GM11168 (cell line): ENCODE measurements around the gene SH3GL1.

ENCODE experiments used
- in situ Hi-C: fragments of 300-500 bp; cut with MboI; formaldehyde crosslinking; loops from one replicate; pipeline ENCODE4 v1.12.0; 2022; ENCODE audit warnings: low sequenced_read_pairs; ENCODE audit not compliant: unreplicated experiment

The SH3GL1 gene

DNA sequence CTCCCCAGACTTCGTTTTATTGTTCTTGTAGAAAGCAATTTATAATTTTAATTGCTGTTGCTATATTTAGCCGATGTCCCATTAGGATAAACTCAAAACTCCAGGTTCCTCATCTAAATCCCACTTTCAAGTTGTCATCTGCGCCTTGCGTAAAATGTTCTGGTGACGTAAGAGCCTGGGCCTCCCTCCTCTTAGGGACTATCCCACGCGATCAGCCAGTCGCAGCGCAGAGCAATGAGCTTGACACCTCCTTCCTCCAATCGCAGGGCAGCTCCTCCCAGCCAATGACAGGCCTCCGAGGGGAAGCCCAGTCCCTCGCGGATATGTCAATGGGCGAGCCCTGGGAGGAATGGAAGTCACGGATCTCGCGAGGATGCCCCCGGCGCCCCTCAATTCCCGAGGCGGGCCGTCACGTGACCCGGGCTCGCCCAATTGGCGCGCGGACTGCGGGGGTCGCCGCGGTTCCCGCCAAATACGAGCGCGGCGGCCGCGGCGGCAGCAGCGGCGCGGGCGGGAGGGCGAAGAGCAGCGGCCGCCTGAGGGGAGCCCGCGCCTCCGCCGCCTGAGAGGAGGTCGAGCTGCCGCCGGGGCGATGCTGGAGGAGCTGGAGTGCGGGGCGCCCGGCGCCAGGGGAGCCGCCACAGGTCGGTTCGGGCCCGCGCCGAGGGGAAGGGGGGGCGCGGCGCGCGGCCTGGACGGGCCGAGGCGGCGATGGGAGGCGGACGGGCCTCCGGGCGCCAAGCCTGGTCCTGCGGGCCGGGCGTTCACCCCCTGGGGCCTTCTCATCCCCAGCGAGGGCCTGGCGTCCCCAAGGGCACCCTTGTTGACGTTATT lies 2.0 kb upstream of the SH3GL1 start, which contains the start of gene CHAF1A:
TSS of gene CHAF1A (plus strand) at position 470 of the 834 bp plus-strand sequence. CDS start at position 593, 123 bp downstream.
- in situ Hi-C loops = no loop called here

DNA sequence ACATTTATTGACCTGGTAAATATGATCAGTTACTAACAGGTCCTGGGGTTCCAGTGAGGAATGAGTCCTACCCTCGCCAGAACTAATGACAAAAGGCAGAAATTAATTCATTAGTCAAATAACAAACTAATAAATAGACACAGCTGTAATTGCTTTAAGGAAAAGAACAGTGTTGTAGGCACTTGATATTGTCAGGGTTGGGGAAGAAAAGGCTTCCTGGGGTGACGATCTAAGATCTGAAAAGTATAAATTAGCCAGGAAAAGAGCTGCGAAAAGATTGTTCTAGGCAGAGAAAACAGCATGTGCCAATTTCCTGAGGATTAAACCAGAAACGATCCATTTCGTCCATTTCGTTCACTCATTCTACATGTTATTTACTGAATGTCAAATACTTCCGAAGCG lies 1.4 kb upstream of the SH3GL1 start:
- in situ Hi-C loops = no loop called here

GRCh38 chr19:4399812-4400134 lies 574 bp downstream of the SH3GL1 start:
- in situ Hi-C loops = no loop called here

DNA sequence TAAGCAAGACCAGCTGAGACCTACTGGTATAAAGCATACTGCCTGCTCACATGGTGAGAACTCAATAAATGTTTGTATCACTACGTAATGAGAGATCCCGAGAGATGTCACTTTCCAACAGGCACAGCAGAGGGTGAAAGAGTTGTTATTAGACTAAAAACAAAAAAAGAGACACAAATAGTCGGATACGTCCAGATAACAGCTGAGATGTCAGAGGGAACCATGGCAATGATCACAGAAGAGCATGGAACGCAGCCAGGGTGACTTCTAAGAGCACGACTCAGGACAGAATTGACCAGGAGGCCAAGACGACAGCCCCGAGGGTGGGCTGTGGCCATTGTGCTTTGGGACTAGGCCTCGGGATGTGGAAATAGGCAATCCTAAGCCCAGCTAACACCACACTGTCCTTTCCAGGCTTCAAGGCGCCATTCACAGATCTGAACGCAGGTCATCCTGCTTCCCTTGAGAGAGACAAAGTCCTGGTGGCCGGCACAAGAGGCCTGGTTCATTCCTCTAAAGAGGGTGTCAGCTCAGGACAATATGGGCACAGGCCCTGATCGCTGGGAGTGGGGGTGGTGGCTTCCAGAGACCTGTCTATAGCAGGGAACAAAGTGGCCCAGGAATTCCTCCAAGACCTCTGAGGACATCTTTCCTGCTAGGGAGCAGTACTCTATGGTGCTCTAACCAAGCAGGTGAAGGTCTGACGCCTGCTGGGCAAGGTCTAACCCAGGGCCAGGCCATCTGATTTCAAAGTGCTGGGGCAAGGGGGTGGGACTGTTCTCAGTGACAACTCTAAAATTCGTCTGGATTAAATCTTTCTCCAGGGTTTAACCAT lies 3.2 kb downstream of the SH3GL1 start:
- in situ Hi-C loops = no loop called here

DNA sequence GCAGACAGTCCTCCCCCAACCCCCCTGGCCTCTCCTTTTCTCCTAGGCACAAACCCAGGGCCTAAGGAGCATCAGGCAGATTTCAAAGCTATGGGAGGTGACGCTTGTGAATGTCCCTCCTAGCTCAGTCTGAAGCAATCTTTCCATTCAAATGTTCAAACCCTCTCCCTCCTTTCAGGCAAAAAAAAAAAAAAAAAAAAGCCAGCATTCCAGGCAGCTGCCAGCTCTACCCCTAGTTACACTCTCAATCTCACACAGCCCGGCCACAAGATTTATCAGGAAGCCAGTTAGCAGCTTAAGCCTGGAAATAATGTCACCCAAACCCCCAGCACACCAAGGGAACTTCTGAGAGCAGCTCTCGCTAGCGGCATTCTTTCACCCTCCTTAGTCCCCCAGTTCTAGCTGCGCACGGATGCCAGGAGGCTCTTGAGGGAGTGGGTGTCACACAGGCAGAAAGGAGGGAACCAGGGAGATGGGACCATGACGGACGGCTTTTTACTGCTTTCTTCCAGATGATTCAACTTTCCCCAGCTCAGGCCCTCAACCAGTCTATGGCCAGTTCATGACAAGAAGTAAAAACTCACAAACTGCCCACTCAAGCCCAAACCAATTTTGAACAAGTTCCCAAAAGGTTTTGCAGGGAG lies 6.3 kb downstream of the SH3GL1 start:
- in situ Hi-C loops = no loop called here

GRCh38 chr19:4391701-4392483 lies 8.5 kb downstream of the SH3GL1 start:
- in situ Hi-C loops = no loop called here

DNA sequence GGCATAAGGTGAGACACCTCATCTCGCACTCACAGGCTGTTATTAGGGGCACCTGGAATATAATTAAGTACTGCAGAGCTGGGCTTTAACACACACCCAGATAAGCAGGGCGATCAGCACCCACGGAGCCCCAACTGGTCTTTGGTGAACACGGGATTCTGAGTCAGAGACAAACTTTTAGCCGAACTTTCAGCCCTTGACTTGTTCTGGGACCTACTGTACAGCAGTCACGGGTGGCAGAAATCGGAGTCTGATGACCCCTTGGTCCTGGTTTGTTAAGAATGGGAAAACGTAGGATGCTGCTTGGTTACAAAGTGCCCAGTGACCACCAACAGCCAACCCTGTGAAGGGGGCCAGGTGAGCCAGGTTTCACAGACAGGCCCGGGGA lies 9.0 kb downstream of the SH3GL1 start:
- in situ Hi-C loops = no loop called here

- in situ Hi-C loops = no loop called here
These were observed 9.6 kb downstream of the SH3GL1 start for GRCh38 chr19:4390567-4391305.

- in situ Hi-C loops = no loop called here
These were observed 10.3 kb downstream of the SH3GL1 start for GRCh38 chr19:4390017-4390566.

GRCh38 chr19:4389511-4390016 lies 10.8 kb downstream of the SH3GL1 start:
- in situ Hi-C loops = no loop called here

GRCh38 chr19:4389064-4389375 lies 11.3 kb downstream of the SH3GL1 start:
- in situ Hi-C loops = no loop called here

DNA sequence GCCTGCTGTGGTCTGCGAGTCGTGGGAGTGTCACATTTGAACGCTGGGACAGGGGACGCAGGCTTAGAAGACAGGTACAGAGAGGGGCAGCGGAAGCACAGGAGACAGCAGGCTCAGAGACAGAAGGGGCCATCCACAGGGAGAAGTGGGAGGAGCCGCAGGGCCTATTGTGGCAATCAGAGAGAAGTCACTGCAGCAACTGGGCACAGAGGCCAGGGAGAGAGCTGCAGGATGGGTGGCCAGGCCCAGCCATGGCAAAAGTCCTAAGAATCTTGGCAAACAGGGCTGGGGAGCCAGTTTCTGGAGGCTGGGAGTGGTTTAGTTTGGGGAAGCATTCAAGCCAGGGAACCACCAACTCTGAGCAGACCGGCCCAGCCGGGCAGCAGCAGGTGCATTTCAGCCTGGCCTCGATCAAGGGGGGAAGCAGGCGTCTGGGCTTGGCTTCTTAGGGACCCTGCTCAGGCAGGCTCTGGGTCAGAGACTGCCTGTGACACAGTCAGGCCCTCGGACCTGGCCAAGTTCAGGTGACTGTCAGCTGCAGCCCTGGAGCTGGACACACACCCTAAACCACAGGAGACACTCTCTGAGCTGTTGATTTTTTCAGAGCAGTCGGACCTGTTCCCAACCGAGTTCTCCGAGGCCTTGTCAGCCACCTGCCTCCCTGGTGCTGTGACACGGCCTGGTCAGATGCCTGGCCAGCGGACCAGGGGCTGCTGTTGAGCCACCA lies 11.8 kb downstream of the SH3GL1 start:
- in situ Hi-C loops = no loop called here

- in situ Hi-C loops = no loop called here
These were observed 14.1 kb downstream of the SH3GL1 start for GRCh38 chr19:4386041-4386782.

DNA sequence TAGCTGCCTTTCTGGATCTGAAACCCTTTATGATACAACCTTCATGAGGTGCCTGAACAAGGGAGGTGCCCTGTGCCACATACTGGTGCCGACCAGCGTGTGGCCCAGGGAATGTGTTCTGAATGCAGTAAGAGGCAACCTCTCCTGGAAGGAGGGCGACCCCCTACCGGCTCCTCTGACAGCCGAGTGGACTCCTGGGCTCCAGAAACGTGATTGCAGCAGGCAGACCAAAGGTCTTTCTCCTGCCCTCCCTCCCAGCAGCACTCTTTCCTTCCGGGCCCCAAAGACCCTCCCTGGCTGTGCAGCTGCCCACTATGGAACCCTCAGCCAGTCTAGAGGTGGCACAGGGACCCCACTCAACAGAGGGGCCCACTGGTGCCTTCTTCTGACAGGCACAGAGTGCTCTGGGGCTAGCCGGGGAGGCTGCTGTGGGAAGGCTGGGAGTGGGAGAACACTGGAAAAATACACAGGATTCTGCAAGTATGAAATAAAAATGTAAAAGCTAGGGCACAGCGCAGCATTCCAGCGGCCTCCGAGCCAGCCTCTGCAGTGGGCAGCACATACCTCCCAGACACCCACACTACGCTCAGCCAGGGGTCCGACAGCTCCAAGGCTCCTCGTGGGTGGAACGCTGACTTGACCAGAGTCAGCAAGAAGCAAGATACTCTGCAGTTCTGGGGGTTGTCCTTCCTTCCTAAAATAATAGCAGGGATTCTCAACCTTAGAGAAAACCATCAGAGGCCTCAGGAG lies 14.9 kb downstream of the SH3GL1 start:
- in situ Hi-C loops = no loop called here

DNA sequence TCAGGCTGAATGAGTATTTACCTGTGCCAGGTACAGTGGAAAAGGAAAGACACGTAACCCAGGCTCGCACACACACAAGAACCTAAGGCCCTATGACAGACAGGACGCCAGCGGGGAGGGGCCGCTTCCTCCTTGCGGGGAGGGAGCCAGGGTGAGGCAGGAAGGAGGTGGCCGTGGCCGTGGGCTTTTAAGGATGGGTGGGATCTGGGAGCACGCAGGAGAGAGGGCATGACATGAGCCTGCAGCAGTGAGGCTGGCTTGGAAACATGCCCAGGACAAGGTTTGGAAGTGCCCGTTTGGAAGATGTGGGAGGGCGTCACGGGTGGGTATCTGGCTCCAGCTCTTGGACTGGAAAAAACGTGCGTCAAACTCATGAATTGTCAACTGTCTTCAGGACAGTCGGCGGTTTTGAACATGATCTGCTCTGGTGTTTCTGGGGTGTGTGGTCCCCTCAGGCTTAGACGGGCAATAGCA lies 20.1 kb downstream of the SH3GL1 start:
- in situ Hi-C loops = no loop called here

GRCh38 chr19:4379383-4380253 lies 20.7 kb downstream of the SH3GL1 start:
- in situ Hi-C loops = no loop called here
